NCI-H345 treated with DMSO at 0.1 percent for 48 hours (cell line): ENCODE data around the gene CPA5.

Source experiments
- DNase-seq: peaks from one replicate; lab custom pipeline; 2025; ENCODE audit not compliant: unreplicated experiment; lab: John Stamatoyannopoulos, UW

The CPA5 gene

GRCh38 chr7:130395421-130395820 is 50.8 kb downstream of the CPA5 start:
- no peak for DNase-seq

DNA sequence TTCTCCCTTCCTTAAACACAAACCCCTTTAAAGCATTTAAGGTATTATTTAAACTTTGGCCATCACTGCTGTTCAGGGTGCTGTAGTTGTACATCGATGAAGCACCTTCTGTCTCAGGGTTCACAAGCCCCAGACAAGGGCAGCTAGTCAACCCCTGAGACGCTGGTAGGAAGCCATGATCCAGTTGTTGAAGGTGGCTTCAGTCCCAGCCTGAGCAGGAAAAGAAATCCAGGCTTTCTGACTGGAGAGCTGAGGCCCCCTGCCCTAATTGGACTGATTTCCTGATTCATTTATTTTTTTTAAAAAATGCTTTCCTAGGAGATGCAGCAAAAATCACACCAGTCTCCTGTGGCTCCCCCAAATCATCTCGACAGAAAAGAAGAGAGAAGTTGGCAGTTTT is 51.5 kb downstream of the CPA5 start:
- DNase-seq: no peak

- DNase-seq: no peak
Measured at GRCh38 chr7:130397051-130397757, 52.6 kb downstream of the CPA5 start.

- DNase-seq: no peak
Measured at GRCh38 chr7:130397758-130398073, 53.1 kb downstream of the CPA5 start.

DNA sequence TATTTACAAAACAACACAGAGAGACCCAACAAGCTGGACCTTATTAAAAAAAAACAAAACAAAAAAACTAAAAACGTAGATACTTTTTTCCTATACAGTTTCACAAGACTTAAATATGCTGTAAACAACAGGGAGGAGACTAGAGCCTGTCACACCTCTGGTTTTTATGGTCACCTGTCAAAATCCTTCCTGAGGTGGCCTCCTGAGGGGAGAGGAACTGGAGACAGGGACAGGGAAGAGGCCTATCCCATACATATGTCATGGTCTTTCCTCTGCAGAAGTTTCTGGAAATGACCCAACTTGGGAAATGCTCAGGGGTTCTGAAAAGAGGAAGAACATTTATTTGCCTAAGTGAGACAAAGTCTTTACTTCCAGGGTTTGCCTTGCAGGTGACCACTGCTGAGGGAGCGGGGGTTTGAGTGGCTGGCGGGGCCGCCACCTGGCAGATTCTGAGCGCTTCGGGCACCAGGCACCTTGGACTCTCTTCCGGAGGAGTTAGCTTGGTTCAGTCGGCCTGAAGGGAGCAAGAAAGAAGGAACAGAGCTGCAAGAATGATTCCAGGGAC is 54.0 kb downstream of the CPA5 start:
- no peak for DNase-seq

- no peak for DNase-seq
Measured at GRCh38 chr7:130400120-130400572, 55.5 kb downstream of the CPA5 start.

- no peak for DNase-seq
Measured at GRCh38 chr7:130401101-130401500, 56.5 kb downstream of the CPA5 start.

GRCh38 chr7:130401578-130401977 is 57.0 kb downstream of the CPA5 start:
- no peak for DNase-seq

DNA sequence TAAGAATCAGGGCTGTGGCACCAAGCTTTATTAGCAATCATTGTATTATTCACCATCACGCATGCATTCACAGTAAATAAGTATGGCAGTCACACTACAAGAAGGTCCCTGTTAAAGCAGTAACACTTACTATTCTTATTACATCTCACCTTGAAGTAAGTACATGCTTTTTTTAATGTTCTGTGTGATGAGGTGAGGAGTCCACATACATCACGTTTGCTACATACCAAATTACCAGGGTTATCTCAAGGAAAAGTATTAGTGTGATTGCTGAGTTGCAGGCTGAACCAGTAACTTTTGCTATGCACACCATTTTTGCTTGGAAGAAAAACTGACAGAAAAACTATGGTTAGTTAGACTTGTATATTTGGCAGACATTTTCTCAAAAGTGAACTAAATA is 60.4 kb downstream of the CPA5 start:
- DNase-seq: no peak

DNA sequence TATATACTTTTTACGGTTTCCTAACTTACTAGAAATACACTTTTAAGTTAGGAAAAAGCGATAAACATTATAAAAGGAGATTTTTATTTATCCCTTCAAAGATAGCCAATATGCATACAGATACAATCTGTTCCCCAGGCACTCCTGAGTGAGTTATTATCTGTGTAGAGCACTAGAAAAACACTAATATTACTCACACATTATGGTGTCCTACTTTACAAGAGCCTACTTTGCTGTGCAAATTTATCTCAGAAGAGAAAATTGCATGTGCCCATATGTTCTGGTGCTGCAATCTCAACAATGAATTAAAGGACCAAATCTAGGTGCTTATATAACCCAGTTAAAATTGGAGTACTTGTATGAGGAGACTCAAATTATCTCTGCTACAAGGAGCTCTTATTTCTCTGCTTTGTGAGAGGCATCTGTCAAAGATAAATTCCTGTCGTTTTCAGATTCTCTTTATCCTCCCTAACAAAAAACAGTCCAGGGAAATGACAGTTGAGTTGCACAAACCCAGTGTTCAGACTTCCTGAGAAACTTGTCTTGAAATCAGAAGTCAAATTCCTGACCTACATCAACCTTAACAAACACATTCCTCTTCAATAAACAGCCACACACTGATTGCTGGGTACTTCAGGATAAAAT is 64.6 kb downstream of the CPA5 start:
- no peak for DNase-seq

- no peak for DNase-seq
Measured at GRCh38 chr7:130409712-130410072, 65.1 kb downstream of the CPA5 start.

GRCh38 chr7:130410868-130411541 is 66.4 kb downstream of the CPA5 start:
- DNase-seq: no peak

- no peak for DNase-seq
Measured at GRCh38 chr7:130413201-130413600, 68.6 kb downstream of the CPA5 start.

GRCh38 chr7:130415006-130415405 is 70.4 kb downstream of the CPA5 start:
- DNase-seq: no peak

DNA sequence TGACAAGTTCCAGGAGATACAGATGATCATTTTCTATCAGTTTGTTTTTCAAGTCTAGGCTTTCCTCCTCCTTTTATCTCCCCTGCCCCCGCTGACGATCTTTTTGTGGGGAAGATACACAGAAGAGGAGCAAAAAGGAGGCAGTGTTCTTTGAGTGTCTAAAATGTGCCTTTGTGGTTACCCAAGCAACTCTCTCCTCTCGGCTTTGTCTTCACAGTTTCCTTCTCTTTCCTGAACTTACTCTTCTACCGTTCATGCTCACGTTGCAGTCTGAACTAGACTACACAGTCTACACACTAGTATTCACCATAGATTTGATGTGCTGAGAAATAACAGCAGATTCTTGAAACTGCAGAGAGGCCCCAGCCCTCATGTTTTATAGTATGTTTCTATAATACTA is 72.6 kb downstream of the CPA5 start:
- no peak for DNase-seq

GRCh38 chr7:130418306-130418705 is 73.7 kb downstream of the CPA5 start:
- no peak for DNase-seq
